GM21717 (cell line): Measurements from ENCODE around the gene SPATA9.
"Not testable (repeated sequence)": the region's sequence is repeated elsewhere in the genome, so short reads cannot be mapped to it uniquely, and the experiment has no call there.

Source experiments
- ATAC-seq: cut with Tn5 transposase; IDR thresholded peaks from one replicate; pipeline ENCODE4 v1.9.1; 2021; ENCODE audit warnings: mild to moderate bottlenecking, moderate library complexity; ENCODE audit not compliant: unreplicated experiment

Gene SPATA9

DNA sequence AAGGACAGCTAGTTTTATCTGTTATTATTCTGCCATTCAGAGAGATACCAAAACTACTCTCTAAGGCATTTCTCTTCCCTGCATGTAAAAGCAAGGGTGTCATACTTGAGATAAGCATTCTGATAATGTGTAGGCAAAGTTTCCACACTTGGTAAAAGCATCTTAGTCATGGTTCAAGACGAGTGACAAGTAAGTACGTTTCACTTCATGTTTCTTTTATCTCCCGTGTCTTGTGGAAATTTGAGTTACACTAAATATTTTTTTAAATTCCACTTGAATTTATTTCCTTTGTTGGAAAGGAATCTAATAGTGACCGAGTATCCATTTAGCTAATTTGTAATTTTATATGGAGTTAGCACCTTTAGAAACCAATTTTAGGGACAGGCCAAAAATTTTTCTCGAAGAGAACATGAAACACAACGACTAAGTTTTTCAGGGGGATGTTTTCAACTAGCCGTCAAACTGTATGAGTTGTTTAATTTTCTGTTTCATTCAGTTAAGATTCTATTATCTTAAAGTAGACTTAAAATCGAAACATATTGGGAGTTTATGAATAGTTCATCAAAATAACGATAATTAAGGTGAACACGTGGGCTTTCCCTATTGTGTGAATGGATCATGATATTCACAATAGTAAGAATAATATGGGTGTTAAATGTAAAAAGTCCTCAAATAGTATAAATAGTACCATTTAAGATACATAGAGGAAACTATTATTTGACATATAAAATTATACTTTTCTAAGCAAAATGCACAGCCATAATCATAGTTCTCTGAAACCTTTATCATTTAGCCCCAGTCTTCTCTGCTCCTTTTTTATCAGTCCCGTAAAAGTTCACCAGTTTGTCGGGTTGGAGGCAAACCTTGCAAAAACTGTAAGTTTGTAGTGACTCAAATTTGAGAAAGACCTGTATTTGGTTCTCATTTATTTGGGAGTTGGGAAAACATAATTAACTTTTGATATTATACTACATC is 34.6 kb downstream of the SPATA9 start:
- ATAC-seq: no peak

DNA sequence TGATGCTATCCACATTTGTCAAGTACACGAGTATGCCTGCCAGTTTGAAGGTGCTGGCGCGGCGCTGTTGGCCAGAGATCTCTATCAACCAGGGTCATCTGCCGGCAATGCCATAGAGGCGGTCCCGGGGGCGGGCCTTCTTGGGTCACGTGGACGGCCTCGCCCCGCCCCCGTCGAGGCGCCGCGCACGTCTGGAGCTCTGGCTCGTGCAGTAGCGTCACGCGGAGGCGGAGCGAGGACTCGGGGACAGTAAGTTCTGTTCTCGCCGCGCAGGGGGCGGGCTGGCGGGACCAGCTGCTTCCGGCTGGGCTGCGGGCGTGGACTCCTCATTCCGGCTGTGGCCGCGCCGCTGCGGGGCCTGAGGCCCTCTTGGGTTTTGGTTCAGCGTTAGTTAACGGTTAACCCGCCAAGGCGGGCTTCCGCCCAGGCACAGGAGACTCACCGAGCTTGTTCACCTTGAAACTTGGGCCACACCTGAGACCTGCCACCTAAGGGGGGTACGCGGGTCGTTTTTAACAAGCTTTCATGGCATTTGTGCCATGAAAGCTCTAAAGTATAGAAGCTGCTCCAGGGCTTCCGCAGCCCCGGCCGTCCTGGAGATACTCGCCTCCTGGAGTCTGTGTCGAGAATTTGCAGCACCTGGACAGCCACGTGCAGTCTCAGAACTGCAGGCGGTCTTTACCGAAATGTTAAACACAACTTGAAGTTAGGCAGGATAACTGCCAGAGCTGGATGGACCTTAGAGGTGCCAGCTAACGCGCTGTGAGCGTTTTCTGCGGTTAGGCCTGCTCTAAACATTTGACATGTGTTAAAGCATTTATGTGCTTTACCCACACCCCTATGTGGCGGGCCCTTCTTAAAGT is 36.0 kb downstream of the SPATA9 start, which contains the start of gene RFESD:
TSS of gene RFESD (plus strand) at position 209 of the 863 bp plus-strand sequence. CDS start 5,495 bp downstream, outside the sequence.
- peak; percentile 97 for ATAC-seq

DNA sequence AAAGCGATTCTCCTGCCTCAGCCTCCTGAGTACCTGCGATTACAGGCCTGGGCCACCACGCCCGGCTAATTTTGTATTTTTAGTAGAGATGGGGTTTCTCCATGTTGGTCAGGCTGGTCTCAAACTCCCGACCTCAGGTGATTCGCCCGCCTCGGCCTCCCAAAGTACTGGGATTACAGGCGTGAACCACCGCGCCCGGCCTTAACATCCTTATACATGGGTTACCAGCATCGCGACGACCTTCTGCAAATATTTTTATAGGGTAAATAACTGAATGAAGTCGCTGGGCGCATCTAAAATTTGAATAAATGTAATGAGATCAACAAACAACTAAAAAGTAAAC is 36.6 kb downstream of the SPATA9 start:
- ATAC-seq: not testable (repeated sequence)

DNA sequence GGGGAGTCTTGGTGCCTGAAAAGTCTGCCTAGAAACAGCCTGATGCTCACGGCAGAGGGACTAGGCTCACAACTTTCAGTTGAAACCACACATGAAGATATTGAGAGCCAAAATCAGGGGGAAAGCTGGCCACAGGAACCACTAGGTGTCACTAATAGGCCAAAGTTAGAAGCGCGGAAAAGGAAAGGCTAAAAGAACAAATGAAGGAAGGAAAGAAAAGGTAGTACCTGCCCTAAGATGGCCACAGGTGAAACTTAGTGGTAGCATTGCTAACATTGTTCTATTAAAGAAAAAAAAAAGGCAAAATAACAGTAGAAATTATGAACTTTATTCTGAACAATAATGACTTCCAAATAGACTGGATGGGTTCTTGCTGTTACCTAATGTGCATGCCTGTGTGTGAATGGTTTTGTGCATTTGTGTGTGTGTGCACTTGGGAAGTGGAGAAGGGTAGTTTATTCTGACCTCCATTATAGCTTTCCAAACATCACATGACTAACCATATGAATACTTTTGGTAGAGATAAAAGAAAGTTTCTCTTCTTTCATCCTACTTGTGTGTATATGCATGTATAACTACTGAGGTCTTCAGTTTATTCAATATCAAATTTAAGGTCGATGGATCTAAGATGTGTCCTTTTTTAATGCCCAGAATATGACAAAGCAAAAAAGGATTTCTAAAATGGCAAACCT is 38.3 kb downstream of the SPATA9 start:
- peak; percentile 45 for ATAC-seq

DNA sequence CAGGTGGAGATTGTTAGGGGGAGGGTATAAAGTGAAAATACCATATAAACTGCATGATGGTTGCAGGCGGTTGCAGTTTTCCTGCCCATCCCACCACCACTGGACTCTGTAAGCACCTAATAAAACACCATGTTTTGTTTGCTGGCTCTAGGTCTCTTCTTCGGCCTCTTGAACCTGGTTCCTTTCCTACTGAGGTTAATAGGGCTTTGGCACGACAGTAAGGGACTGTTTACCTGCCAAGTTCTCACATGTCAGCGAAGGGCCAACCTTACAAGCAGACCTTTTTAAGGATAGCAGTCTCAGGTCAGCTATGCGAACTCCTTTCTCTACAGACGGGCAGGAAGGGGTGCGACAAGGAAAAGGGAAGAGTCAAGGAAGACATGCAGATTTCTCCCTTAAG is 39.6 kb downstream of the SPATA9 start:
- ATAC-seq: no peak

DNA sequence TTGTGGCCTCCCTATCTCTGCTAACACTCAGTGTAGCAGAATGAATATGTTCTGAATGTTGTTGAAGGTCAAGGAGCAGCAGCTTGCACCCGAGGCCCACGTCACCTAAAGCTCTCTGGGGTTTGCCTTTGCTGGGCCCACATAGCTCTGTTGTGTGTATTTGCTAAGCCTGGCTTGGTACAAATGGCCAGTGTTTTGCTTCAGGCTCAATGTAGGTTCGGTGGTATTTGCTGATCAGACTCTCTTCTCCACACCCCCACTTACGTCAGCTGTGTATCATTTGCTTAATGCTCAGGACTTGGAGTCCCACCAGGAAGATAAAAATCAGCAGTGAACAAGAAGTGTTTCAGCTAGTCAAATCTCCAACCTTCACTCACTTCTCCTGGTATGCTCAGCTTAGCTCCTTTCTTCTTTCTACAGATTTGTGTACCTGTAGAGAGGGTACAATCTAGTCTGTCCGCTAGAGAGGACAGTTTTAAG is 41.0 kb downstream of the SPATA9 start:
- no peak for ATAC-seq

DNA sequence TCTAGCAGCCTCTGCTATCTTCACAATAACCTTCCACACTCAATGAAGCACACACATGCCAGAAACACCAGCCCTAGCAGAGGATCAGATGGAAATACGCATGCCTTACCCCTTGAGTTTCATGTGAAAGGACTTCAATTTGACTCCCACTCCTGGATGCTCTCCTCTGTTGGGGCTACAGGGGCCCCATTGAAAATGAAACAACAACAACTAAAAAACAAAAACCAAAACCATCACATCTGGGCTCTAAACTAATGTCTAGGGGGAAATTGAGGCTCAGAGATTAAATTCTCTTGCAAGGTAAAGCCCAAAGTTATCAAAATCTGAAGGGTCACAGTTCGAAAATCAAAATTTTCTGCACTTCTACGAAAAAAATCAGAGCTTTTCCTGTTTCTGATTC is 44.2 kb downstream of the SPATA9 start:
- ATAC-seq: no peak

DNA sequence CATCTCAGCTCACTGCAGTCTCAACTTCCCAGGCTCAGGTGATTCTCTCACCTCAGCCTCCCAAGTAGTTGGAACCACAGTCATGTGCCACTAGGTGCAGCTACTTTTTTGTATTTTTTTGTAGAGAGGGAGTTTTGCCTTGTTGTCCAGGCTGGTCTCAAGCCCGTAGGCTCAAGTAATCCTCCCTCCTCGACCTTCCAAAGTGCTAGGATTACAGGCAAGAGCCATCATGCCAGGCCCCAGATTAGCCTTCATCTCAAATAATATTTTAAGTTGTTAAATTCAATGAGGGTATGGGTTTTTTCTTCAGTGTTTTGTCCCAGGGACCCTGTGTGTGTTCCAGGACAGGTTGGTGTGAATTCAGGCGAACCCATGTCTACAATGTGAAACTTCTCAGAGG is 48.7 kb downstream of the SPATA9 start:
- ATAC-seq: no peak

DNA sequence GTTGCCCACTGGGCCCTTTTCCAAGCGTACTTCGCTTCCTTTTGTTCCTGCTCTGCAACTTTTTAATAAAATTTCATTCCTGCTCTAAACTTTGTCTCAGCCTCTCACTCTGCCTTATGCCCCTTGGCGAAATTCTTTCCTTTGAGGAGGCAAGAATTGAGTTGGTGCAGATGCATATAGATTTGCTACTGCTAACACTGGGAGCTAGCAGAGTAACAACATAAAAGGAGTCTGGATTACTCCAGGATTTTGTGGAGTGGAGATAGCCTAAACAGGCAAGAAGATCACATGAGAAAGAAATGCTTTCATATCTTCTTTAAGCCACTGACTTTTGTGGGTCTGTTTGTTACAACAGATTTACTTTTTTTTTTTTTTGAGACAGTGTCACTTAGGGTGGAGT is 49.1 kb downstream of the SPATA9 start:
- no peak for ATAC-seq

DNA sequence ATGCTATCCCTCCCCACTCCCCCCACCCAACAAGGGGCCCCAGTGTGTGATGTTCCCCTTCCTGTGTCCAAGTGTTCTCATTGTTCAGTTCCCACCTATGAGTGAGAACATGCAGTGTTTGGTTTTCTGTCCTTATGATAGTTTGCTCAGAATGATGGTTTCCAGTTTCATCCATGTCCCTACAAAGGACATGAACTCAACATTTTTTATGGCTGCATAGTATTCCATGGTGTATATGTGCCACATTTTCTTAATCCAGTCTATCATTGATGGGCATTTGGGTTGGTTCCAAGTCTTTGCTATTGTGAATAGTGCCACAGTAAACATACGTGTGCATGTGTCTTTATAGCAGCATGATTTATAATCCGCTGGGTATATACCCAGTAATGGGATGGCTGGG is 49.8 kb downstream of the SPATA9 start:
- not testable (repeated sequence) for ATAC-seq

DNA sequence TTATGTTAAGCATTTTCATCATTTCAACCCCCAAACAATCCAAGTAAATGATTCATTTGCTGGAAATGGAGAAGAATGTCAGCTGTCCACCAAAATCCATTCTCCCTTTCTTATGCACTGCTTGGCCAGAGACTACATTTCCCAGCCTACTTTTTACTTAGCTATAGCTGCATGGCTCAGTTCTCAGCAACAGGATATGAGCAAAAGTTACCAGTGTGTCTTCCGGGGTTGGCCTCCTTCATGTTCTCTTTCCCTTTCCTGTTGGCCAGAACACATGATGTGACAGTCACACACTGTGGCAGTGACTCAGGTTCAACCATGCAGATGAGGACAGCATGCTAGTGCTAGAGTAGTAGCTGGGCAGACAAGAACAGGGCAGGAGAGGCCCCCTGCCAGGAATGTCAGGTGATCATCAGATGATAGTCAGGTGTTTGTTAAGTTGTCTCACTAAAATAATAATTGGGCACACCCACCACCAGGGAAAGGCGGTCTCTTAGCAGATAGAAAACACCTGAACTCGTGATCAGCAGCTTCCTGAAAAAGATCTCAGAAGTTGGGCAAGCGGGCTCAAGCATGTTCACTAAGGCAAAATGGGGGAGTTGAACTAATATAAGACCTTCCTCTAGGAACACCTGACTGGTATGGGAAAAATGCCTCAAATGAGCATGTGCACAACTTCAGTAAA is 50.7 kb downstream of the SPATA9 start:
- ATAC-seq: peak; percentile 87

DNA sequence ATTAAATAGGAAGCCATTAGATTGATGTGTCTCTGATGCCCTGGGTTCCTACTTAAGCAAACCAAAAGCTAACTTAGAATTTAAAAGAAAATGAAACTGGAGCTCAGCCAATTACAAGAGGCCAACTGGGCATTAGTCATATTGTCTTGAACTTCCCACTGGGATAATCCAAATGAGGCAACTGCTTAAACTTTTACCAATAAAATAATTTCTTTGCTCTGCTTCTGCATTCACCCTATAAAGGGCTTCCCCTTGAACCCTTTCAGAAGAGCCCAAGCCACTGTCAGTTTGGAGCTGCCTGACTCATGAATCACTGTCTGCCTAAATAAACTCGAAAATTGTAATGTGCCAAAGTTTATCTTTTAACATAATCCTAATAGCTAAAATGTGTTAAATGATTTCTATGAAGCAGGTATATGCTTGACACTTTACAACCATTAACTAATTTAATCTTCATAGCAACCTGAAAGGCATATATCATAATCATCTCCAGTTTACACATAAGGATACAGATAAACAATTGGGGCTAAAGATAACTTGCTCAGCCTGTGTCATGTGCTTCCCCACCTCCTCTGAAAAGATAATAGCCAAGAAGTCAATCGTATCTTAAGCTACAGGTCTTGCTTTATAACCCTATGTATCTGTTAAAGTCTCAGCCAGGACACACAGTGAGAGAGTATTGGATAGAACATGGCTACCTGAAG is 51.4 kb downstream of the SPATA9 start:
- ATAC-seq: no peak

DNA sequence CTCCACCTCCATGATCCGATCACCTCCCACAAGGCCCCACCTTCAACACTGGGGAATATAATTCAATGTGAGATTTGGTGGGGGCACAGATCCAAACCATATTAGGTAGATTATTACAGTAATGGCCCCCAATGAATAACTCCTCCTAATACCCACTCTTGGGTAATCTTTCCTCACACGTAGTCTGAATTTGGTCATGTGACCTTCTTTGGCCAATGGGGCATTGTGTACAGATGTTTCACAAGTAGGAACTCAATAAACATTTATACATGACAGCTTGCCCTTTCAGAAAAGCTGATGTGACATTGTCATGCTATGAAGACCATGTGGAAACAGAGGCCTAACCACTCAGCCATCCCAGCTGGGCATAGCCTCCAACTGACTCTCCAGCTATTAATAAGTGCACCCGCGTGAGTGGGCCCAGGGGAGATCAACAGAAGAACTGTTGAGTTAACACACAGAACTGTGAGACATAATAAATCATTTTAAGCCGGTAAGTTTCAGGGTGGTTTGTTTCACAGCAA is 52.3 kb downstream of the SPATA9 start:
- no peak for ATAC-seq

DNA sequence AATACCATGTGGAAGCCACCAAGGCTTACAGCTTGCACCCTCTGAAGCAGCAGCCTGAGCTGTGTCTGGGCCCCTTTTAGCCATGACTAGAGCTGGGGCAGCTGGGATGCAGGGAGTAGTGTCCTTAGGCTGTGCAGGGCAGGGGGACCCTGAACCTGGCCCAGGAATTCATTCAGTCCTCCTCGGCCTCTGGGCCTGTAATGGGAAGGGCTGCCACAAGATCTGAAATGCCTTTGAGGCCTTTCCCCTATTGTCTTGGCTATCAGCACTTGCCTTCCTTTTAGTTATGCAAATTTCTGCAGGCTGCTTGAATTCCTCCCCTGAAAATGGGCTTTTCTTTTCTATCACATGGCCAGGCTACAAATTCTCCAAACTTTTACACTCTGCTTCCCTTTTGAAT is 53.9 kb downstream of the SPATA9 start:
- no peak for ATAC-seq

DNA sequence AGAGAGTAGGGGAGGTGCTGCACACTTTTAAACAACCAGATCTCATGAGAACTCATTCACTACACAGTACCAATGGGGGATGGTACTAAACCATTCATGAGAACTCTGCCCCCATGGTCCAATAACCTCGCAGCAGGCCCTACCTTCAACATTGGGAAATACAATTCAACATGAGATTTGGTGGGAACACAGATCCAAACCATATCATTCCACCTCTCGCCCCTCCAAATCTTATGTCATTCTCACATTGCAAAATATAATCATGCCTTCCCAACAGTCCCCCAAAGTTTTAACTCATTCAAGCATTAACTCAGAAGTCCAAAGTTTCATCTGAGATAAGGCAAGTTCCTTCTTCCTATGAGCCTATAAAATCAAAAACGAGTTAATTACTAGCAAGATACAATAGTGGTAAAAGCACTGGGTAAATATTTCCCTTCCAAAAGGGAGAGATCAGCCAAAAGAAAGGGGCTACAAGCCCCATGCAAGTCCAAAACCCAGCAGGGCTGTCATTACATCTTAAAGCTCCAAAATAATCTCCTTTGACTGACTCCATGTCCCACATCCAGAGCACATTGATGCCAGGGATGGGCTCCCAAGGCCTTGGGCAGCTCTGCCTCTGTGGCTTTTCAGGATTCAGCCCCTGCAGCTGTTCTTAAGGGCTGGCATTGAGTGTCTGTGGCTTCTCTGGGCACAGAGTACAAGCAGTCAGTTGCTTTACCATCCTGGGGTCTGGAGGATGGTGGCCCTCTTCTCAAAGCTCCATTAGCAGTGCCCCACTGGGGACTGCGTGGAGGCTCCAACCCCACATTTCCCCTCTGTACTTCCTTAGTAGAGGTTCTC is 54.6 kb downstream of the SPATA9 start:
- no peak for ATAC-seq

DNA sequence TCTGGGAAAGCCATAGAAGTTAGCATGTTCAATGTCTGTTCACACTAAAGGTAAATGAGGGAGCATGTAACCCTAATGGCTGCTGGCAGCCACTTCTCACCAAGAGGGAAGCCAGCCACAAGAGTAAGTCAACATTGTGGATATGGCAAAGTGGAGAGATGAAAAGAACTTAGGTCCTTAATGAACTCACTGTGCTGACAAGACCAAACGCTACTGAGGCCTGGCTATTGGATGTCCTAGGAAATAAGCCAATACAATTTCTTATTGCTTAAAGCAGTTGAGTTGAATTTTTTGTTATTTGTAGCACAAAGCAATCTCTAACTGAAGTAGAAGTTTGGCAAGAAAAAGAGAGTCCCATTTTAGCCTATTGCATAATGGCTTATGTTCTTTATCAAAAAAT is 56.1 kb downstream of the SPATA9 start:
- ATAC-seq: no peak

DNA sequence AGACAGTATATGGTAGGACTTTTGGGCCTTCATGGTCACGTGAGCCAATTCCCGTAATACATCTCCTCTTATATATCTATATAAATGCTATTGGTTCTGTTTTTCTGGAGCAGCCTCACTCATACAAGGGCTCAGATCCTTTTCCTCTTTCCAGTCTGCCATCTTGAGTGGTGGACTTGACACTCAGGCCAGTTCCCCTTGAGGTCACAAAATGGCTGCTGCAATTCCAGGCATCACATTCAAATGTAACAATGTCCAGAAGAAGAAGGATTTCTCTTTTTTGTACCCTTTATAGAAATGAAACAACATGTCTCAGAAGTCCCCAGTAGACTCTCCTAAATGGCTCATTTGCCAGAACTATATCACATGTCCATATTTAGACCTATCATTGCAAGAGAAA is 58.4 kb downstream of the SPATA9 start:
- ATAC-seq: no peak

DNA sequence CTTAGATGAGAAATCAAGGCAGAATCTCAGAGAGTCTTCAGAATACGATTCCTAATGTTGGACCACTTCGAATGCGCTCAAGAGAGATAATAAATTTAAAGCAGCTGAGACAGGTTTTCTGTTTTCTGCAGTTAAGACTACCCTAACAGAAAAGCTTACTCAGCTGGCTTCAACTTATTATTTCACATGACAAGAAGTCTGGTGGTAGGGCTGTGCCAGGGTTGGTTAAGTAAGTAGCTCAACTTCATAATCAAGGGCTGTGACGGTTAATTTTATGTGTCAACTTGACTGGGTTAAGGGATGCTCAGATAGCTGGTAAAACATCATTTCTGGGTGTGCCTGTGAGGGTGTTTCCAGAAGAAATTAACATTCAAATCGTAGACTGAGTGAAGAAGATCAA is 59.1 kb downstream of the SPATA9 start:
- ATAC-seq: no peak
